Liver (tissue), 9 donors: ENCODE results near the gene LNX1. TPM values are rescaled to one million over a fixed set of nuclear protein-coding genes. Genes with fewer than 3 reads are reported as not detected.

Source experiments
- DNase-seq: peaks from one replicate; pipeline ENCODE4 v3.0.0-alpha.2; 2017; ENCODE audit warnings: low spot score
- H3K27ac ChIP-seq, 2 donors: one replicate each; pipeline ENCODE4 v1.7.0; 2013; ENCODE audit warnings: inconsistent platforms in 2 of 2, low read length in 2 of 2, control low read depth in 1 of 2, low read depth in 1 of 2, mild to moderate bottlenecking in 1 of 2
- H3K27me3 ChIP-seq, 4 donors: one replicate each; pipeline versions ENCODE4 v1.6.1 to v1.7.0; 2013; ENCODE audit warnings: low read length in 3 of 4, inconsistent platforms in 1 of 4, mild to moderate bottlenecking in 1 of 4, moderate library complexity in 1 of 4; ENCODE audit not compliant: control insufficient read depth in 4 of 4, insufficient read depth in 4 of 4
- H3K36me3 ChIP-seq, 4 donors: one replicate each; pipeline versions ENCODE4 v1.6.1 to v1.7.0; 2013; ENCODE audit warnings: low read length in 3 of 4, mild to moderate bottlenecking in 3 of 4, low read depth in 1 of 4, moderate library complexity in 1 of 4; ENCODE audit not compliant: control insufficient read depth in 4 of 4, insufficient read depth in 3 of 4
- H3K4me1 ChIP-seq, 4 donors: one replicate each; pipeline versions ENCODE4 v1.6.1 to v1.7.0; 2013; ENCODE audit warnings: low read length in 3 of 4, mild to moderate bottlenecking in 3 of 4, moderate library complexity in 1 of 4; ENCODE audit not compliant: control insufficient read depth in 4 of 4, insufficient read depth in 4 of 4
- H3K4me3 ChIP-seq, 3 donors: one replicate each; pipeline versions ENCODE4 v1.6.1 to v1.7.0; 2013; ENCODE audit warnings: low read length in 3 of 3, control low read depth in 1 of 3, low read depth in 1 of 3, mild to moderate bottlenecking in 1 of 3
- H3K9ac ChIP-seq, 2 donors: one replicate each; pipeline ENCODE4 v1.7.0; 2013; ENCODE audit warnings: low read length in 2 of 2, mild to moderate bottlenecking in 2 of 2, moderate library complexity in 2 of 2, control low read depth in 1 of 2, low read depth in 1 of 2
- H3K9me3 ChIP-seq, 4 donors: one replicate each; pipeline versions ENCODE4 v1.6.1 to v1.7.0; 2013; ENCODE audit warnings: low read length in 3 of 4; ENCODE audit not compliant: control insufficient read depth in 4 of 4
- FOXA1 ChIP-seq: IDR thresholded peaks from 2 replicates; pipeline ENCODE4 v1.6.1; 2016; ENCODE audit warnings: antibody characterized with exemption
- FOXA2 ChIP-seq: IDR thresholded peaks from 2 replicates; pipeline ENCODE4 v1.6.1; 2016; ENCODE audit warnings: antibody characterized with exemption
- GABPA ChIP-seq, 2 donors: IDR thresholded peaks in 1 of 2; conservative IDR thresholded peaks in 1 of 2; 2 replicates each; pipeline ENCODE4 v1.6.1; 2016; ENCODE audit warnings: antibody characterized with exemption in 2 of 2, mild to moderate bottlenecking in 1 of 2, moderate library complexity in 1 of 2
- HNF4A ChIP-seq, 2 donors: conservative IDR thresholded peaks; 2 replicates each; pipeline ENCODE4 v1.6.1; 2016; ENCODE audit warnings: antibody characterized with exemption in 2 of 2, mild to moderate bottlenecking in 2 of 2
- HNF4G ChIP-seq: IDR thresholded peaks from 2 replicates; pipeline ENCODE4 v1.6.1; 2016; ENCODE audit warnings: antibody characterized with exemption
- JUND ChIP-seq, 2 donors: IDR thresholded peaks; 2 replicates each; pipeline ENCODE4 v1.6.1; 2016; ENCODE audit warnings: antibody characterized with exemption in 2 of 2
- MAX ChIP-seq: IDR thresholded peaks from 2 replicates; pipeline ENCODE4 v1.6.1; 2016; ENCODE audit warnings: antibody characterized with exemption
- NR2F2 ChIP-seq: IDR thresholded peaks from 2 replicates; pipeline ENCODE4 v1.6.1; 2016; ENCODE audit warnings: antibody characterized with exemption
- RAD21 ChIP-seq, 2 donors: IDR thresholded peaks; 2 replicates each; pipeline ENCODE4 v1.6.1; 2016; ENCODE audit warnings: antibody characterized with exemption in 2 of 2, mild to moderate bottlenecking in 2 of 2
- SP1 ChIP-seq: IDR thresholded peaks from 2 replicates; pipeline ENCODE4 v1.6.1; 2018; ENCODE audit warnings: antibody characterized with exemption, mild to moderate bottlenecking
- TAF1 ChIP-seq: conservative IDR thresholded peaks from 2 replicates; pipeline ENCODE4 v1.6.1; 2016; ENCODE audit warnings: antibody characterized with exemption, mild to moderate bottlenecking
- WGBS: extraction: QIAGEN DNeasy Blood & Tissue Kit; methylation state at CpG from one replicate; pipeline ENCODE4 v1.1.7; 2013; 5-methylcytosine and 5-hydroxymethylcytosine counted together
- polyA plus RNA-seq, 2 donors: library from polyadenylated mRNA; stranded (reverse) in 1 of 2; unstranded in 1 of 2; fragments of 200-250 nt in 1 of 2; fragments of >200 nt in 1 of 2; fragmentation: Nextera tagmentation in 1 of 2; extraction: Ambion mirVana in 1 of 2; gene quantifications; one replicate each; pipeline versions ENCODE4 v1.2.1 to v1.2.3, GENCODE V29; 2013 to 2015
- total RNA-seq, 2 donors: library from RNA; depleted of rRNA; stranded (reverse); fragments of >200 nt; gene quantifications; one replicate each; pipeline ENCODE4 v1.2.3, GENCODE V29; 2014
- TF ChIP-seq, protein P1 (sequence below): fragments of 150-350 bp; IDR thresholded peaks from 2 replicates; pipeline ENCODE4 v1.5.1; 2017; ENCODE audit warnings: improper control_type of control experiment, low read depth, low read length; ENCODE audit not compliant: missing input control
- TF ChIP-seq, protein P2 (sequence below): IDR thresholded peaks from 2 replicates; pipeline ENCODE4 v1.6.1; 2016; ENCODE audit warnings: antibody characterized with exemption
- TF ChIP-seq, protein P3 (sequence below): IDR thresholded peaks from 2 replicates; pipeline ENCODE4 v1.6.1; 2016; ENCODE audit warnings: antibody characterized with exemption, mild to moderate bottlenecking
- donor health status: healthy.
- donor health status: healthy.
- donor health status: healthy.
- donor health status: healthy.
- donor health status: healthy.

The LNX1 gene
- total and polyA plus RNA-seq, 4 donors = 1.5 to 3.4 (median 2.3) TPM

- no peaks in the 10 kb centered on the region for H3K4me1 ChIP-seq
- H3K27me3 ChIP-seq = no peaks in the 10 kb centered on the region
- TF ChIP-seq JUND (IDR thresholded peaks at IDR 0.05) = no peak
- TF ChIP-seq, protein P1, sequence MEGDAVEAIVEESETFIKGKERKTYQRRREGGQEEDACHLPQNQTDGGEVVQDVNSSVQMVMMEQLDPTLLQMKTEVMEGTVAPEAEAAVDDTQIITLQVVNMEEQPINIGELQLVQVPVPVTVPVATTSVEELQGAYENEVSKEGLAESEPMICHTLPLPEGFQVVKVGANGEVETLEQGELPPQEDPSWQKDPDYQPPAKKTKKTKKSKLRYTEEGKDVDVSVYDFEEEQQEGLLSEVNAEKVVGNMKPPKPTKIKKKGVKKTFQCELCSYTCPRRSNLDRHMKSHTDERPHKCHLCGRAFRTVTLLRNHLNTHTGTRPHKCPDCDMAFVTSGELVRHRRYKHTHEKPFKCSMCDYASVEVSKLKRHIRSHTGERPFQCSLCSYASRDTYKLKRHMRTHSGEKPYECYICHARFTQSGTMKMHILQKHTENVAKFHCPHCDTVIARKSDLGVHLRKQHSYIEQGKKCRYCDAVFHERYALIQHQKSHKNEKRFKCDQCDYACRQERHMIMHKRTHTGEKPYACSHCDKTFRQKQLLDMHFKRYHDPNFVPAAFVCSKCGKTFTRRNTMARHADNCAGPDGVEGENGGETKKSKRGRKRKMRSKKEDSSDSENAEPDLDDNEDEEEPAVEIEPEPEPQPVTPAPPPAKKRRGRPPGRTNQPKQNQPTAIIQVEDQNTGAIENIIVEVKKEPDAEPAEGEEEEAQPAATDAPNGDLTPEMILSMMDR = no peak
- no peak overlapping the region for H3K4me3 ChIP-seq
- 84% methylated on average over 1 of the region's 1 CpG for WGBS
- no peak overlapping the region for H3K9ac ChIP-seq
- H3K36me3 ChIP-seq = no peaks in the 10 kb centered on the region
- H3K27ac ChIP-seq = no peak overlapping the region
- no peak for DNase-seq
- no peaks in the 10 kb centered on the region for H3K9me3 ChIP-seq
Observed at GRCh38 chr4:53618321-53618720, 27.0 kb upstream of the LNX1 start.

GRCh38 chr4:53617101-53617680 is 25.9 kb upstream of the LNX1 start:
- H3K27ac ChIP-seq = no peak overlapping the region
- H3K36me3 ChIP-seq = no peaks in the 10 kb centered on the region
- no peaks in the 10 kb centered on the region for H3K4me1 ChIP-seq
- H3K9me3 ChIP-seq = no peaks in the 10 kb centered on the region
- H3K27me3 ChIP-seq = no peaks in the 10 kb centered on the region
- TF ChIP-seq, protein P2, sequence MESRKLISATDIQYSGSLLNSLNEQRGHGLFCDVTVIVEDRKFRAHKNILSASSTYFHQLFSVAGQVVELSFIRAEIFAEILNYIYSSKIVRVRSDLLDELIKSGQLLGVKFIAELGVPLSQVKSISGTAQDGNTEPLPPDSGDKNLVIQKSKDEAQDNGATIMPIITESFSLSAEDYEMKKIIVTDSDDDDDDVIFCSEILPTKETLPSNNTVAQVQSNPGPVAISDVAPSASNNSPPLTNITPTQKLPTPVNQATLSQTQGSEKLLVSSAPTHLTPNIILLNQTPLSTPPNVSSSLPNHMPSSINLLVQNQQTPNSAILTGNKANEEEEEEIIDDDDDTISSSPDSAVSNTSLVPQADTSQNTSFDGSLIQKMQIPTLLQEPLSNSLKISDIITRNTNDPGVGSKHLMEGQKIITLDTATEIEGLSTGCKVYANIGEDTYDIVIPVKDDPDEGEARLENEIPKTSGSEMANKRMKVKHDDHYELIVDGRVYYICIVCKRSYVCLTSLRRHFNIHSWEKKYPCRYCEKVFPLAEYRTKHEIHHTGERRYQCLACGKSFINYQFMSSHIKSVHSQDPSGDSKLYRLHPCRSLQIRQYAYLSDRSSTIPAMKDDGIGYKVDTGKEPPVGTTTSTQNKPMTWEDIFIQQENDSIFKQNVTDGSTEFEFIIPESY = no peak
- TF ChIP-seq NR2F2 (no peak), FOXA2 (no peak), HNF4G (no peak), TAF1 (no peak), JUND (IDR thresholded peaks at IDR 0.05) (no peak), GABPA (IDR thresholded peaks at IDR 0.05 in 1 of 2, conservative IDR thresholded peaks at IDR 0.05 in 1 of 2) (no peak), SP1 (no peak), RAD21 (IDR thresholded peaks at IDR 0.05) (no peak), HNF4A (conservative IDR thresholded peaks at IDR 0.05) (no peak)
- TF ChIP-seq, protein P1 = no peak
- H3K9ac ChIP-seq = no peak overlapping the region
- H3K4me3 ChIP-seq = no peak overlapping the region
- DNase-seq = no peak

DNA sequence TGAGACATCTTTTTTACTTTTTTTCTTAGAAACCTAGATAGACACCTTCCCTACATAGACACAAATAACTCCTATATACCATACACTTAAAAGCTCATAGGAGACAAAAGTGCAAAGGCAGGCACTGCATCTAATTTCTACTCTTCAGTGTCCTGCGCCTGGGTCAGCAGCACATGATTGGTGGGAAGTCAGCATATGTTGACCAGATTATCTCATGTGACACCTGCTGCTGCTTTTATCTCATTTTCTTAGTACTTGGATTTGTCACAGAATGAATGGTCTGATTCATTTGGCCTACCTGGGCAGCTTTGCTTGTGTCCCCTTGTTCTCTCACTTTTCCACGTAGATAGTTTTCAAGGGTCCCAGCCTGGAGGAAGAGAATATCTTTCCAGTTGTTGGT is 24.9 kb upstream of the LNX1 start:
- H3K9ac ChIP-seq = no peak overlapping the region
- DNase-seq = no peak
- H3K9me3 ChIP-seq = no peaks in the 10 kb centered on the region
- no peak overlapping the region for H3K4me3 ChIP-seq
- WGBS = 98% methylated on average over 2 of the region's 2 CpGs
- no peaks in the 10 kb centered on the region for H3K4me1 ChIP-seq
- H3K36me3 ChIP-seq = no peaks in the 10 kb centered on the region
- H3K27me3 ChIP-seq = no peaks in the 10 kb centered on the region
- no peak overlapping the region for H3K27ac ChIP-seq
- TF ChIP-seq SP1 = no peak
- no peak for TF ChIP-seq TAF1
- no peak for TF ChIP-seq FOXA2
- TF ChIP-seq GABPA (IDR thresholded peaks at IDR 0.05 in 1 of 2, conservative IDR thresholded peaks at IDR 0.05 in 1 of 2) = no peak
- TF ChIP-seq MAX = no peak
- no peak for TF ChIP-seq HNF4A (conservative IDR thresholded peaks at IDR 0.05)
- TF ChIP-seq RAD21 (IDR thresholded peaks at IDR 0.05) = no peak
- TF ChIP-seq FOXA1 = no peak
- TF ChIP-seq, protein P3, sequence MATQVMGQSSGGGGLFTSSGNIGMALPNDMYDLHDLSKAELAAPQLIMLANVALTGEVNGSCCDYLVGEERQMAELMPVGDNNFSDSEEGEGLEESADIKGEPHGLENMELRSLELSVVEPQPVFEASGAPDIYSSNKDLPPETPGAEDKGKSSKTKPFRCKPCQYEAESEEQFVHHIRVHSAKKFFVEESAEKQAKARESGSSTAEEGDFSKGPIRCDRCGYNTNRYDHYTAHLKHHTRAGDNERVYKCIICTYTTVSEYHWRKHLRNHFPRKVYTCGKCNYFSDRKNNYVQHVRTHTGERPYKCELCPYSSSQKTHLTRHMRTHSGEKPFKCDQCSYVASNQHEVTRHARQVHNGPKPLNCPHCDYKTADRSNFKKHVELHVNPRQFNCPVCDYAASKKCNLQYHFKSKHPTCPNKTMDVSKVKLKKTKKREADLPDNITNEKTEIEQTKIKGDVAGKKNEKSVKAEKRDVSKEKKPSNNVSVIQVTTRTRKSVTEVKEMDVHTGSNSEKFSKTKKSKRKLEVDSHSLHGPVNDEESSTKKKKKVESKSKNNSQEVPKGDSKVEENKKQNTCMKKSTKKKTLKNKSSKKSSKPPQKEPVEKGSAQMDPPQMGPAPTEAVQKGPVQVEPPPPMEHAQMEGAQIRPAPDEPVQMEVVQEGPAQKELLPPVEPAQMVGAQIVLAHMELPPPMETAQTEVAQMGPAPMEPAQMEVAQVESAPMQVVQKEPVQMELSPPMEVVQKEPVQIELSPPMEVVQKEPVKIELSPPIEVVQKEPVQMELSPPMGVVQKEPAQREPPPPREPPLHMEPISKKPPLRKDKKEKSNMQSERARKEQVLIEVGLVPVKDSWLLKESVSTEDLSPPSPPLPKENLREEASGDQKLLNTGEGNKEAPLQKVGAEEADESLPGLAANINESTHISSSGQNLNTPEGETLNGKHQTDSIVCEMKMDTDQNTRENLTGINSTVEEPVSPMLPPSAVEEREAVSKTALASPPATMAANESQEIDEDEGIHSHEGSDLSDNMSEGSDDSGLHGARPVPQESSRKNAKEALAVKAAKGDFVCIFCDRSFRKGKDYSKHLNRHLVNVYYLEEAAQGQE = no peak
- TF ChIP-seq HNF4G = no peak
- TF ChIP-seq, protein P1 = no peak
- no peak for TF ChIP-seq JUND (IDR thresholded peaks at IDR 0.05)
